RWPE2 (cell line): ENCODE results near the gene ZNF148.

ENCODE experiments used
- ATAC-seq: fragments of 200-7000 bp; cut with Tn5 transposase; 3 replicates; pipeline ENCODE4 v1.9.1; 2021; ENCODE audit warnings: low read depth
- DNase-seq: peaks from one replicate; pipeline ENCODE4 v3.0.0-alpha.2; 2020; ENCODE audit warnings: low spot score
- H3K27ac ChIP-seq: fragments of 450-650 bp; 2 replicates; pipeline ENCODE4 v1.5.1; 2017; ENCODE audit warnings: mild to moderate bottlenecking; ENCODE audit not compliant: poor library complexity, severe bottlenecking
- H3K27me3 ChIP-seq: fragments of 250-450 bp; sonication (Bioruptor Pico); 2 replicates; pipeline ENCODE4 v1.5.1; 2021; ENCODE audit warnings: mild to moderate bottlenecking, moderate library complexity; ENCODE audit not compliant: insufficient read depth, poor library complexity, severe bottlenecking
- H3K36me3 ChIP-seq: fragments of 250-450 bp; sonication (Bioruptor Pico); 2 replicates; pipeline ENCODE4 v1.5.1; 2020; ENCODE audit warnings: low read depth, mild to moderate bottlenecking, moderate library complexity
- H3K4me1 ChIP-seq: fragments of 250-450 bp; sonication (Bioruptor Pico); 2 replicates; pipeline ENCODE4 v1.5.1; 2021; ENCODE audit warnings: mild to moderate bottlenecking, moderate library complexity; ENCODE audit not compliant: insufficient read depth, poor library complexity, severe bottlenecking
- H3K4me3 ChIP-seq: fragments of 250-450 bp; sonication (Bioruptor Pico); 2 replicates; pipeline ENCODE4 v1.5.1; 2021; ENCODE audit warnings: mild to moderate bottlenecking, moderate library complexity; ENCODE audit not compliant: severe bottlenecking
- H3K9me3 ChIP-seq: fragments of 250-450 bp; sonication (Bioruptor Pico); 2 replicates; pipeline ENCODE4 v1.5.1; 2021; ENCODE audit warnings: mild to moderate bottlenecking, moderate library complexity; ENCODE audit not compliant: severe bottlenecking
- TF ChIP-seq, protein P1 (sequence below): fragments of 450-650 bp; IDR thresholded peaks from one replicate; pipeline ENCODE4 v1.5.1; 2017; ENCODE audit warnings: mild to moderate bottlenecking, moderate library complexity; ENCODE audit not compliant: poor library complexity, severe bottlenecking

The ZNF148 gene

DNA sequence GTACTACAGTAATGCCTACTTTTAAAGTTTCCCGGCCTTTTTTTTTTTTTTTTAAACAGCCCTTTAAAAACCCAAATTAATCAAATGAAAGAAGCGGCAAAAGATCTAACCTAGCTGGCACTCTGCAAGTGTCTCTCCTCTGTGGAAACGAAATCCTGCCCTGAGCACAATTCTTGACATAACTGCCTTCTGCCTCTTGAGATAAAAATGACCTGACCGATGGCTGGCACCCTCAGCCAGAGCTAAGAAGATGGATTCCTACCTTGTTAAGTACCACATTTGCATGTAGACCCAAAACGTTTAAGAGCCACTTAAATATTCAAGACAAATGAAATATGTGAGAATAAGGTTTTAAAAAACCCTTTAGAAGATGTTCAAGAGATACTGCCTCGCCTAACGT, 146.0 kb downstream of the ZNF148 start:
- Histone ChIP-seq H3K36me3 (peaks cover 19% of the 10 kb centered on the region), H3K9me3 (no peaks in the 10 kb centered on the region), H3K4me3 (no peak overlapping the region), H3K4me1 (peaks cover 11% of the 10 kb centered on the region), H3K27me3 (no peaks in the 10 kb centered on the region), H3K27ac (no peak overlapping the region)
- TF ChIP-seq, protein P1, sequence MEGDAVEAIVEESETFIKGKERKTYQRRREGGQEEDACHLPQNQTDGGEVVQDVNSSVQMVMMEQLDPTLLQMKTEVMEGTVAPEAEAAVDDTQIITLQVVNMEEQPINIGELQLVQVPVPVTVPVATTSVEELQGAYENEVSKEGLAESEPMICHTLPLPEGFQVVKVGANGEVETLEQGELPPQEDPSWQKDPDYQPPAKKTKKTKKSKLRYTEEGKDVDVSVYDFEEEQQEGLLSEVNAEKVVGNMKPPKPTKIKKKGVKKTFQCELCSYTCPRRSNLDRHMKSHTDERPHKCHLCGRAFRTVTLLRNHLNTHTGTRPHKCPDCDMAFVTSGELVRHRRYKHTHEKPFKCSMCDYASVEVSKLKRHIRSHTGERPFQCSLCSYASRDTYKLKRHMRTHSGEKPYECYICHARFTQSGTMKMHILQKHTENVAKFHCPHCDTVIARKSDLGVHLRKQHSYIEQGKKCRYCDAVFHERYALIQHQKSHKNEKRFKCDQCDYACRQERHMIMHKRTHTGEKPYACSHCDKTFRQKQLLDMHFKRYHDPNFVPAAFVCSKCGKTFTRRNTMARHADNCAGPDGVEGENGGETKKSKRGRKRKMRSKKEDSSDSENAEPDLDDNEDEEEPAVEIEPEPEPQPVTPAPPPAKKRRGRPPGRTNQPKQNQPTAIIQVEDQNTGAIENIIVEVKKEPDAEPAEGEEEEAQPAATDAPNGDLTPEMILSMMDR: no peak
- no peak for ATAC-seq
- DNase-seq: no peak

DNA sequence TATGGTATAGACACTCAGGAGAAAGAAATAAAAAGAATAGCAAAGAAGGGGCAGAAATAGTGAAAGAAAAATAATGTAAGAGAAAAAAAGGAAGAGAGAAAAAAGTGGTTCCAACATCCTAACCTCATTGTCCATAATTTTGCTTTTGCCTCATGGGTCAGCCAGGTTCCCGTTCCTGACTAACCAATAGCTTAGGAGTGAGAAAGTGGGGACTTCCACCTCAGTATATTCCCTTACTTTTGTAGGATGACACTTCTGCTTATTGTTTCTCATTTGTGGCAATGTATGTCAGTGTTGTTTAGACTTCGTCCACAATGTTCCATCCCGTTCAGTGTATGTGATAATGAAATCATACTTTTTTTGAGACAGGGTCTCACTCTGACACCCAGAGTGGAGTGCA, 153.3 kb downstream of the ZNF148 start:
- Histone ChIP-seq H3K27me3 (no peaks in the 10 kb centered on the region), H3K27ac (no peak overlapping the region), H3K9me3 (no peaks in the 10 kb centered on the region), H3K36me3 (no peaks in the 10 kb centered on the region), H3K4me1 (no peaks in the 10 kb centered on the region), H3K4me3 (no peak overlapping the region)
- TF ChIP-seq, protein P1: no peak
- DNase-seq (no peak), ATAC-seq (no peak)

DNA sequence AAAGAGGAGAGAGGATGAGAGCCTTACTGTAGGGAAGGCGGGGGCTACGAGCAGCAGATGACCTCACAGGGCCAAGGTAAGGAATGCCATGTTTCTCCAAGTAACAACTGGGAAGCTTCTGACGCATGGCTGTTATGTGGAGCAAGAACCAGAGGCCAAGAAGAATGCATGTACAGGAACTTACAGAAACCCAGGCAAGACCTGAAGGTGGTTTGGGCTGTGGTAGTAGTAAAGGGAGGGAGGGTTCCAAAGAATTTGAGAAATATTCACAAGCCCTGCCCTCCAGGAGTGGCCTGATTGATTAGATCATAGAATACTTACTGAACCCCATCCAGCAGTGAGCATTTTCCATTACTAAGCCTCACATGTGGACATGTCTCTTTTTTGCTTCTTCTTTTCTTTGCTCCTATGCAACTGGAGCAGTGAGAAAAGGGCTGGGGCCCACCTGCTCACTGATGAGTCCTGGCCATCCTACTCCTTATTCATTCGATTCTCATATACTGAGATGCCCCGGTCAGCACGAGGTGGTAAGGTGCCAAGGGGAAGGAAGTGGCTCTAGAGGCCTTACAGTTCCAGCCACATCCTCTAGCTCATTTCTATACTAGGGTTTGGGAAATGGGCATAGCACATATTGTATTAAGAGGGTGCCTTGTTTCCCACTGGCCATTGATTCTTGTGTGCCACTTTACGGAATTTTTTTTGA, 154.2 kb downstream of the ZNF148 start:
- H3K27ac ChIP-seq: no peak overlapping the region
- no peak overlapping the region for H3K4me3 ChIP-seq
- no peaks in the 10 kb centered on the region for H3K9me3 ChIP-seq
- ATAC-seq (peak; percentile 26; the same call in 1 of the 3 replicates), DNase-seq (no peak)
- no peaks in the 10 kb centered on the region for H3K27me3 ChIP-seq
- H3K36me3 ChIP-seq: no peaks in the 10 kb centered on the region
- H3K4me1 ChIP-seq: no peaks in the 10 kb centered on the region
- TF ChIP-seq, protein P1: no peak

DNA sequence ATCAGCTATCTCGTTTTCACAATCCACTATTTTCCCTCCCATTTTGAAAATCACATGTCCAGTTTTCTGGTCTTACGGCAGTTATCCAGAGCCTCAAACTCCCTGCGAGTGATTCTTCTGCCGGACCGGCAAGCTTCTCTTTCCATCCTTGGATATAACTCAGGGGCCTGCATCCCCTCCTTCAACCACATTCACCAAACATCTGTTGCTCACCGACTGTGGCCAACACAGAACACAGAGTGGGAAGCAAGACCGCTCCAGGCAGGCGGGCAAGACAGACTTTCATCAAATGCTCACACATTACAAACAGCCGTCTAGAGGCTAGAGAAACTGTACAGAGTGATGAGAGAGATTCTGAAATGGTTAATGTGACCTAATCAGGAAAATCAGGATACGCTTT, 154.9 kb downstream of the ZNF148 start:
- H3K27me3 ChIP-seq: no peaks in the 10 kb centered on the region
- H3K9me3 ChIP-seq: no peaks in the 10 kb centered on the region
- H3K4me3 ChIP-seq: no peak overlapping the region
- no peak overlapping the region for H3K27ac ChIP-seq
- ATAC-seq (no peak), DNase-seq (no peak)
- TF ChIP-seq, protein P1: no peak
- H3K4me1 ChIP-seq: no peaks in the 10 kb centered on the region
- H3K36me3 ChIP-seq: no peaks in the 10 kb centered on the region

DNA sequence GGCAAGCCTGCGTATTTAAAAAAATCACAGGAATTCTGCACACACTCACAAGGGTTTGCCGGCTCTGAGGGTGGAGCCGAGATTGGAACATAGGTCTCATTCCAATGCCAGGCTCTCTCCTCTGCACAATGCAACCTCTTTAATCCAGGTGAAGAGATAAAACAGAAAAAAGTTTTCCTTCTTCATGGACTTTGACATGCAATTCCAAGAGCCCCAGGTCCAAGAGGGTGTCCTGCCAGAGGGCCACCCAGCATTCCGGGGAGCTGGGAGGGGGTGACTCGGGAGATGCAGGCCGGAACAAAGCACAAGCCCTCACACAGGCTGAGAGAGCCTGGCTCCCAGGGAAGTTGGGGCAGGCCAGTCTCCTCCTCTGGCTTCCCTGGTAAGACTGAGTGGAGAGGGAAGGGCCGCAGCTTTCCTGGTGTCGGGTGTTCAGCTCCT, 155.8 kb downstream of the ZNF148 start:
- Histone ChIP-seq H3K27me3 (no peaks in the 10 kb centered on the region), H3K4me1 (no peaks in the 10 kb centered on the region), H3K4me3 (no peak overlapping the region), H3K36me3 (no peaks in the 10 kb centered on the region), H3K9me3 (no peaks in the 10 kb centered on the region), H3K27ac (no peak overlapping the region)
- TF ChIP-seq, protein P1: no peak
- DNase-seq (no peak), ATAC-seq (peak; percentile 33; the same call in 2 of the 3 replicates)
